ENCODE measurements around the gene AGAP1. TPM values are rescaled to one million over a fixed set of nuclear protein-coding genes. Genes with fewer than 3 reads are reported as not detected.

AGAP1 gene
- polyA plus RNA-seq, 2 of the 4 experiments (the other 2 are of a cell fraction) = 20.2 to 21.9 TPM

GRCh38 chr2:235726554-235726953 is 232.7 kb downstream of the AGAP1 start:
- Histone ChIP-seq H3K4me1 (peaks cover 14% of the 10 kb centered on the region), H3K27ac (no peak overlapping the region), H3K4me3 (no peak overlapping the region), H3K4me2 (peak overlapping the region; percentile 24; the same call in 1 of the 3 replicates), H3K9me3 (no peaks in the 10 kb centered on the region)
- no peak for ATAC-seq
- CTCF ChIA-PET = interaction anchor here (0.8 to 2.1 kb wide), 4 partner anchors 14 to 41 kb away, joined by 3 to 7 read pairs (median 5); no protein-coding TSS in a partner anchor
- POLR2A ChIA-PET = no interaction called here
- TF ChIP-seq CHD2 (IDR thresholded peaks at IDR 0.05; ENCODE audit: low read length, partially characterized antibody) (no peak), PHF8 (IDR thresholded peaks at IDR 0.05; ENCODE audit: borderline replicate concordance, low read depth) (no peak), EHF (CRISPR knock-in tag; IDR thresholded peaks at IDR 0.05) (no peak), RARB (CRISPR knock-in tag; IDR thresholded peaks at IDR 0.05) (no peak), E2F6 (IDR thresholded peaks at IDR 0.05; ENCODE audit: borderline replicate concordance, low read depth) (no peak), MYC (IDR thresholded peaks at IDR 0.05; ENCODE audit: borderline replicate concordance, low read length) (no peak), TP53 (CRISPR knock-in tag; IDR thresholded peaks at IDR 0.05) (no peak), ZSCAN20 (CRISPR knock-in tag; IDR thresholded peaks at IDR 0.05) (no peak), NPAS2 (CRISPR knock-in tag; IDR thresholded peaks at IDR 0.05; ENCODE audit: borderline replicate concordance) (no peak), TFCP2L1 (CRISPR knock-in tag; IDR thresholded peaks at IDR 0.05) (no peak), MAZ (IDR thresholded peaks at IDR 0.05; ENCODE audit: borderline replicate concordance, low read depth, low read length) (no peak), NR3C1 (IDR thresholded peaks at IDR 0.05) (no peak), BHLHE40 (IDR thresholded peaks at IDR 0.05; ENCODE audit: low read depth, low read length) (no peak), KDM1A (IDR thresholded peaks at IDR 0.05; ENCODE audit: low read depth) (no peak), BCL3 (IDR thresholded peaks at IDR 0.05) (no peak), CEBPB (IDR thresholded peaks at IDR 0.05) (no peak), KDM5A (IDR thresholded peaks at IDR 0.05) (no peak), MAX (IDR thresholded peaks at IDR 0.05) (no peak), HES2 (IDR thresholded peaks at IDR 0.05) (no peak), ZNF302 (CRISPR knock-in tag; IDR thresholded peaks at IDR 0.05) (no peak)
- DNase-seq (ENCODE audit: low read depth in 1 of 2, low spot score in 1 of 2) = no peak
- WGBS (ENCODE audit: missing lambda C conversion rate) = 87% methylated on average over 5 of the region's 5 CpGs
- no peak for FAIRE-seq

- Histone ChIP-seq H3K4me1 (peaks cover 14% of the 10 kb centered on the region), H3K4me3 (no peak overlapping the region), H3K27ac (peak overlapping the region in 1 of 2 experiments; percentile 21; a peak in 1 of 6 replicates), H3K9me3 (no peaks in the 10 kb centered on the region), H3K4me2 (peak overlapping the region; percentile 24; the same call in 1 of the 3 replicates)
- FAIRE-seq (no peak), ATAC-seq (no peak), DNase-seq (ENCODE audit: low read depth in 1 of 2, low spot score in 1 of 2) (no peak)
- ChIA-PET CTCF (interaction anchor here (0.8 to 2.1 kb wide), 6 partner anchors 10 to 132 kb away, joined by 3 to 7 read pairs (median 4); no protein-coding TSS in a partner anchor), POLR2A (no interaction called here)
- WGBS (ENCODE audit: missing lambda C conversion rate) = 68% methylated on average over 5 of the region's 5 CpGs
- TF ChIP-seq EP300 (IDR thresholded peaks at IDR 0.05) = no peak
- peak; percentile 47 to 50; a peak in 3 of 4 replicates for TF ChIP-seq CEBPB (IDR thresholded peaks at IDR 0.05)
- TF ChIP-seq ZFP36 (IDR thresholded peaks at IDR 0.05; ENCODE audit: borderline replicate concordance, partially characterized antibody) = no peak
- no peak for TF ChIP-seq EHF (CRISPR knock-in tag; IDR thresholded peaks at IDR 0.05)
Measured at GRCh38 chr2:235727174-235727573, 233.3 kb downstream of the AGAP1 start.

Data from A549 (cell line).